H9 (cell line): ENCODE measurements around the gene GLP2R. TPM values are rescaled to one million over a fixed set of nuclear protein-coding genes. Genes with fewer than 3 reads are reported as not detected.

ENCODE experiments used
- DNase-seq: peaks from one replicate; pipeline ENCODE4 v3.0.0-alpha.2; 2017
- H2AFZ ChIP-seq: one replicate; pipeline ENCODE4 v1.6.1; 2013; ENCODE audit warnings: mild to moderate bottlenecking, low read length, control low read depth, moderate library complexity
- H2AK5ac ChIP-seq: 2 replicates; pipeline ENCODE4 v1.6.1; 2013; ENCODE audit warnings: low read length, control low read depth, mixed read lengths; ENCODE audit not compliant: insufficient read length
- H2BK120ac ChIP-seq: one replicate; pipeline ENCODE4 v1.6.1; 2013; ENCODE audit warnings: low read depth, mild to moderate bottlenecking, low read length, control low read depth, inconsistent platforms; ENCODE audit not compliant: poor library complexity, severe bottlenecking
- H2BK12ac ChIP-seq: 2 replicates; pipeline ENCODE4 v1.6.1; 2013; ENCODE audit warnings: low read length, control low read depth, mixed read lengths, low read depth; ENCODE audit not compliant: insufficient read length
- H2BK15ac ChIP-seq: 2 replicates; pipeline ENCODE4 v1.6.1; 2013; ENCODE audit warnings: low read depth, low read length, control low read depth
- H2BK20ac ChIP-seq: one replicate; pipeline ENCODE4 v1.6.1; 2013; ENCODE audit warnings: low read depth, mild to moderate bottlenecking, low read length, control low read depth, inconsistent platforms; ENCODE audit not compliant: poor library complexity, severe bottlenecking
- H2BK5ac ChIP-seq: 2 replicates; pipeline ENCODE4 v1.6.1; 2013; ENCODE audit warnings: low read length, control low read depth, mixed read lengths; ENCODE audit not compliant: insufficient read length
- H3K14ac ChIP-seq: 2 replicates; pipeline ENCODE4 v1.6.1; 2013; ENCODE audit warnings: low read length, control low read depth; ENCODE audit not compliant: insufficient read depth
- H3K18ac ChIP-seq: 2 replicates; pipeline ENCODE4 v1.6.1; 2013; ENCODE audit warnings: low read depth, mild to moderate bottlenecking, mixed read lengths, low read length, control low read depth; ENCODE audit not compliant: insufficient read length
- H3K23ac ChIP-seq: 2 replicates; pipeline ENCODE4 v1.6.1; 2013; ENCODE audit warnings: low read length, control low read depth, mixed read lengths, low read depth; ENCODE audit not compliant: insufficient read length
- H3K23me2 ChIP-seq: 2 replicates; pipeline ENCODE4 v1.6.1; 2013; ENCODE audit warnings: low read depth, mild to moderate bottlenecking, mixed read lengths, low read length, control low read depth; ENCODE audit not compliant: insufficient read length, poor library complexity, severe bottlenecking
- H3K27ac ChIP-seq: 2 replicates; pipeline ENCODE4 v1.5.1; 2013; ENCODE audit warnings: low read length, control low read depth, mixed read lengths, low read depth; ENCODE audit not compliant: insufficient read length
- H3K27me3 ChIP-seq: 2 replicates; pipeline ENCODE4 v1.6.1; 2013; ENCODE audit warnings: low read length, control low read depth, inconsistent platforms; ENCODE audit not compliant: insufficient read depth
- H3K4ac ChIP-seq: 2 replicates; pipeline ENCODE4 v1.6.1; 2013; ENCODE audit warnings: low read depth, mild to moderate bottlenecking, control low read depth, inconsistent platforms, low read length, moderate library complexity
- H3K4me1 ChIP-seq: 2 replicates; pipeline ENCODE4 v1.6.1; 2013; ENCODE audit warnings: low read length, control low read depth, inconsistent platforms; ENCODE audit not compliant: insufficient read depth
- H3K4me2 ChIP-seq: 2 replicates; pipeline ENCODE4 v1.6.1; 2013; ENCODE audit warnings: low read length, control low read depth, mixed read lengths; ENCODE audit not compliant: insufficient read length, insufficient read depth
- H3K56ac ChIP-seq: 2 replicates; pipeline ENCODE4 v1.6.1; 2013; ENCODE audit warnings: low read depth, mild to moderate bottlenecking, mixed read lengths, low read length, control low read depth; ENCODE audit not compliant: insufficient read length
- H3K79me1 ChIP-seq: 2 replicates; pipeline ENCODE4 v1.6.1; 2013; ENCODE audit warnings: low read depth, mild to moderate bottlenecking, moderate library complexity, low read length, control low read depth, inconsistent platforms; ENCODE audit not compliant: insufficient read depth, poor library complexity, severe bottlenecking
- H3K79me2 ChIP-seq: 2 replicates; pipeline ENCODE4 v1.6.1; 2013; ENCODE audit warnings: low read length, control low read depth, inconsistent platforms; ENCODE audit not compliant: insufficient read depth
- H3K9ac ChIP-seq: 2 replicates; pipeline ENCODE4 v1.6.1; 2013; ENCODE audit warnings: low read length, control low read depth, mixed read lengths; ENCODE audit not compliant: insufficient read length; ENCODE audit errors: extremely low read depth
- H3K9me3 ChIP-seq: one replicate; pipeline ENCODE4 v1.6.1; 2013; ENCODE audit warnings: low read depth, low read length, inconsistent platforms; ENCODE audit not compliant: control insufficient read depth
- H3T11ph ChIP-seq: one replicate; pipeline ENCODE4 v1.6.1; 2013; ENCODE audit warnings: mild to moderate bottlenecking, low read length, control low read depth, inconsistent platforms
- H4K20me1 ChIP-seq: one replicate; pipeline ENCODE4 v1.6.1; 2013; ENCODE audit not compliant: control insufficient read depth, insufficient read length, insufficient read depth
- H4K5ac ChIP-seq: 2 replicates; pipeline ENCODE4 v1.6.1; 2013; ENCODE audit warnings: low read depth, mild to moderate bottlenecking, mixed read lengths, low read length, control low read depth; ENCODE audit not compliant: insufficient read length
- H4K8ac ChIP-seq: replicated peaks from 2 replicates; pipeline ENCODE4 v1.6.1; 2013; ENCODE audit warnings: low read length, control low read depth, mixed read lengths, low read depth; ENCODE audit not compliant: insufficient read length
- H4K91ac ChIP-seq: 2 replicates; pipeline ENCODE4 v1.6.1; 2013; ENCODE audit warnings: low read depth, mild to moderate bottlenecking, moderate library complexity, mixed read lengths, low read length, control low read depth; ENCODE audit not compliant: insufficient read length
- H3K27ac Mint-ChIP-seq, 3 experiments: 2 replicates in 2 of 3; 3 replicates in 1 of 3; pipeline ENCODE4 v1.8.0; 2020 to 2021; ENCODE audit warnings: mixed read lengths in 3 of 3, mild to moderate bottlenecking in 1 of 3, moderate library complexity in 1 of 3
- H3K27me3 Mint-ChIP-seq: 2 replicates; pipeline ENCODE4 v1.8.0; 2021; ENCODE audit warnings: low read depth, mild to moderate bottlenecking, moderate library complexity, mixed read lengths
- H3K36me3 Mint-ChIP-seq, 3 experiments: 2 replicates in 2 of 3; 3 replicates in 1 of 3; pipeline ENCODE4 v1.8.0; 2020 to 2021; ENCODE audit warnings: low read depth in 3 of 3, mixed read lengths in 3 of 3; ENCODE audit not compliant: insufficient read depth in 1 of 3
- H3K4me1 Mint-ChIP-seq, 2 experiments: 2 replicates each; pipeline ENCODE4 v1.8.0; 2020; ENCODE audit warnings: mixed read lengths in 2 of 2
- H3K4me3 Mint-ChIP-seq, 2 experiments: 2 replicates in 1 of 2; 3 replicates in 1 of 2; pipeline ENCODE4 v1.8.0; 2020 to 2021; ENCODE audit warnings: mild to moderate bottlenecking in 2 of 2, mixed read lengths in 2 of 2, moderate library complexity in 1 of 2
- H3K9me3 Mint-ChIP-seq, 2 experiments: 2 replicates in 1 of 2; 3 replicates in 1 of 2; pipeline ENCODE4 v1.8.0; 2020; ENCODE audit warnings: mild to moderate bottlenecking in 2 of 2, mixed read lengths in 2 of 2, moderate library complexity in 1 of 2
- WGBS: extraction: QIAGEN DNeasy Blood & Tissue Kit; methylation state at CpG from one replicate; pipeline ENCODE4 v1.1.7; 2013; ENCODE audit warnings: missing lambda C conversion rate, low lambda C conversion rate, mixed read lengths; ENCODE audit not compliant: insufficient read length; ENCODE audit errors: extremely low coverage; 5-methylcytosine and 5-hydroxymethylcytosine counted together
- total RNA-seq: library from RNA; stranded (reverse); gene quantifications from 2 replicates; pipeline ENCODE4 v1.2.1, GENCODE V29; 2021
- TF ChIP-seq, protein P1 (sequence below): fragments of 200-600 bp; sonication (generic); conservative IDR thresholded peaks from 3 replicates; pipeline ENCODE4 v1.8.0; 2021; ENCODE audit warnings: antibody characterized with exemption, mild to moderate bottlenecking

The GLP2R gene
- total RNA-seq, 1 experiment from 2014 or later = not detected

- peaks cover 3% of the 10 kb centered on the region for H3K27me3 Mint-ChIP-seq
- Histone ChIP-seq H3K9me3 (no peaks in the 10 kb centered on the region), H3K14ac (no peak overlapping the region), H2BK20ac (no peak overlapping the region), H3K4me2 (no peak overlapping the region), H2BK12ac (no peak overlapping the region), H3K79me1 (no peaks in the 10 kb centered on the region), H3K23me2 (no peaks in the 10 kb centered on the region), H4K20me1 (no peaks in the 10 kb centered on the region), H3K9ac (no peak overlapping the region), H3K56ac (no peak overlapping the region), H2BK5ac (no peak overlapping the region), H3K27me3 (no peaks in the 10 kb centered on the region), H3K4ac (no peak overlapping the region), H4K91ac (no peak overlapping the region), H3K18ac (no peak overlapping the region), H3K79me2 (no peaks in the 10 kb centered on the region), H3K23ac (no peak overlapping the region), H4K5ac (no peak overlapping the region), H3K27ac (no peak overlapping the region), H2BK120ac (no peak overlapping the region), H3K4me1 (no peaks in the 10 kb centered on the region), H4K8ac (no peak overlapping the region), H2BK15ac (no peak overlapping the region), H2AFZ (no peak overlapping the region), H2AK5ac (no peak overlapping the region), H3T11ph (no peak overlapping the region)
- H3K4me1 Mint-ChIP-seq = no peaks in the 10 kb centered on the region
- WGBS = no CpG with 5 or more reads among the region's 2 CpGs
- TF ChIP-seq, protein P1, sequence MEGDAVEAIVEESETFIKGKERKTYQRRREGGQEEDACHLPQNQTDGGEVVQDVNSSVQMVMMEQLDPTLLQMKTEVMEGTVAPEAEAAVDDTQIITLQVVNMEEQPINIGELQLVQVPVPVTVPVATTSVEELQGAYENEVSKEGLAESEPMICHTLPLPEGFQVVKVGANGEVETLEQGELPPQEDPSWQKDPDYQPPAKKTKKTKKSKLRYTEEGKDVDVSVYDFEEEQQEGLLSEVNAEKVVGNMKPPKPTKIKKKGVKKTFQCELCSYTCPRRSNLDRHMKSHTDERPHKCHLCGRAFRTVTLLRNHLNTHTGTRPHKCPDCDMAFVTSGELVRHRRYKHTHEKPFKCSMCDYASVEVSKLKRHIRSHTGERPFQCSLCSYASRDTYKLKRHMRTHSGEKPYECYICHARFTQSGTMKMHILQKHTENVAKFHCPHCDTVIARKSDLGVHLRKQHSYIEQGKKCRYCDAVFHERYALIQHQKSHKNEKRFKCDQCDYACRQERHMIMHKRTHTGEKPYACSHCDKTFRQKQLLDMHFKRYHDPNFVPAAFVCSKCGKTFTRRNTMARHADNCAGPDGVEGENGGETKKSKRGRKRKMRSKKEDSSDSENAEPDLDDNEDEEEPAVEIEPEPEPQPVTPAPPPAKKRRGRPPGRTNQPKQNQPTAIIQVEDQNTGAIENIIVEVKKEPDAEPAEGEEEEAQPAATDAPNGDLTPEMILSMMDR = no peak
- H3K27ac Mint-ChIP-seq = no peak overlapping the region
- no peaks in the 10 kb centered on the region; a peak in 1 of 7 replicates for H3K36me3 Mint-ChIP-seq
- no peak for DNase-seq
- H3K4me3 Mint-ChIP-seq = no peak overlapping the region
- H3K9me3 Mint-ChIP-seq = no peaks in the 10 kb centered on the region; a peak in 1 of 5 replicates
Observed at GRCh38 chr17:9829343-9829742, 3.6 kb downstream of the GLP2R start.
